ENCODE data around the gene SLC1A2. TPM values are rescaled to one million over a fixed set of nuclear protein-coding genes. Genes with fewer than 3 reads are reported as not detected.
A peak's percentile ranks its signal among the peaks of the same experiment; 100 is the strongest.

Gene SLC1A2
- total RNA-seq, 4 donors from 2014 or later, result 0.05 to 1.2 (median 0.54) TPM

DNA sequence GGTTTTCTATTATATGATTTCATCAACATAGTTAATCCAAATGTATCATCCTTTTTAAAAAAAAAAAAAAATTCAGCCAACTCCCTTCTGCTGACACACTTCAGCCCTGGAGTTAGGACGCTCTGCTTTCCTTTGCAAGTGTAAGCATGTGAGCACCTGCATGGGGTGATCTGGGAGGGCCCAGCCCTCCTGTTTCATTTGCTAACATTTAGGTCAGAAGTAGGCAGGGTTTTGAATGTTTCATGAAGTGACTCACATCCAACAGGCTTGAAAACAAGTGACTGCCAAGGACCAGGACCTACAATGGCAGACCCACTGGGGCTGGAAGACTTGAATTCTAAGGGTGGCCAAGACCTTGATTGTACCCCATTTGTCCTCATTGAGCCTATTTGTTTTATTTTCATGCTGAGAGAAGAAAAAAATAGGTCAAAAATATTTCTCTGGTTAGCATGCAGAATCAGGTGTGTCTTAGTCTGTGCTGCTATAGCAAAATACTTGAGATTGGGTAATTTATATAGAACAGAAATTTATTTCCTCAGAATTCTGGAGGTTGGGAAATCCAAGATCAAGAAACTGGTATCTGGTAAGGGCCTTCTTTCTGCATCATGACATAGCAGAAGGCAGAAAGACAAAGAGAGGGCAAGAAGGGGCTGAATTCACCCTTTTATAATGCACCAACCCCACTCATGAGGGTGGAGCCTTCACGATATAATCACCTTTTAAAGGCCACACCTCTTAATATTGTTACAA lies 142.8 kb downstream of the SLC1A2 start:
- Histone ChIP-seq H3K27ac (peak overlapping the region in 1 of 3 donors; percentile 52), H3K27me3 (no peaks in the 10 kb centered on the region), H3K9me3 (no peaks in the 10 kb centered on the region), H3K36me3 (no peaks in the 10 kb centered on the region), H3K4me1 (peaks cover 9 to 27% of the 10 kb centered on the region in 2 donors), H3K4me3 (replicated peaks in 1 of 3) (no peak overlapping the region)
- intact Hi-C loops (cut with DNase I), result no loop called here
- WGBS, 2 donors, result 74 to 77% methylated on average over 2 of the region's 2 CpGs
- TF ChIP-seq CTCF (IDR thresholded peaks at IDR 0.05) (no peak), POLR2A (IDR thresholded peaks at IDR 0.05) (no peak)
- peak; percentile 37 to 40 for DNase-seq

DNA sequence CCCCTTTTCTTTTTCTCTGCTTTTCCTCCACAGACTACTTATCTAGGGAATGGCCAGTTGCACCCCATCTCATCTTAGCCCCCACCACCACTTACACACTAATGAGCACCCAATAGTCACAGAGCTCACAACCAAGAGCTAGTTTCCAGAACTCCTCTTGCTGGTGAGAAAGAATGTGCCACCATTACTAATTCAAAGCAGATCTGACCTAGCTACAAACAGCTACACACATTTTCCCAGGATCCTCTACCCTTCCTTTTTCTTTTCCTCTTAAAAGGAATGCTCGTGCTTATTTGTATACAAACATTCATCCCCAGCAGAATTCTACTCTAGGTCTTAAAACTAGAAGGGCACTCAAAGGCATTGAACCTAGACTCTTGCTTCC lies 143.6 kb downstream of the SLC1A2 start:
- TF ChIP-seq POLR2A (IDR thresholded peaks at IDR 0.05) (no peak), CTCF (IDR thresholded peaks at IDR 0.05) (no peak)
- Histone ChIP-seq H3K27ac (peak overlapping the region; percentile 50 to 58 (median 52)), H3K27me3 (no peaks in the 10 kb centered on the region), H3K9me3 (no peaks in the 10 kb centered on the region), H3K4me1 (peaks cover 8 to 26% of the 10 kb centered on the region in 2 donors), H3K4me3 (replicated peaks in 1 of 3) (no peak overlapping the region), H3K36me3 (no peaks in the 10 kb centered on the region)
- 77 to 88% methylated on average over 1 of the region's 1 CpG for WGBS, 2 donors
- no peak for DNase-seq
- intact Hi-C loops (cut with DNase I), result no loop called here

DNA sequence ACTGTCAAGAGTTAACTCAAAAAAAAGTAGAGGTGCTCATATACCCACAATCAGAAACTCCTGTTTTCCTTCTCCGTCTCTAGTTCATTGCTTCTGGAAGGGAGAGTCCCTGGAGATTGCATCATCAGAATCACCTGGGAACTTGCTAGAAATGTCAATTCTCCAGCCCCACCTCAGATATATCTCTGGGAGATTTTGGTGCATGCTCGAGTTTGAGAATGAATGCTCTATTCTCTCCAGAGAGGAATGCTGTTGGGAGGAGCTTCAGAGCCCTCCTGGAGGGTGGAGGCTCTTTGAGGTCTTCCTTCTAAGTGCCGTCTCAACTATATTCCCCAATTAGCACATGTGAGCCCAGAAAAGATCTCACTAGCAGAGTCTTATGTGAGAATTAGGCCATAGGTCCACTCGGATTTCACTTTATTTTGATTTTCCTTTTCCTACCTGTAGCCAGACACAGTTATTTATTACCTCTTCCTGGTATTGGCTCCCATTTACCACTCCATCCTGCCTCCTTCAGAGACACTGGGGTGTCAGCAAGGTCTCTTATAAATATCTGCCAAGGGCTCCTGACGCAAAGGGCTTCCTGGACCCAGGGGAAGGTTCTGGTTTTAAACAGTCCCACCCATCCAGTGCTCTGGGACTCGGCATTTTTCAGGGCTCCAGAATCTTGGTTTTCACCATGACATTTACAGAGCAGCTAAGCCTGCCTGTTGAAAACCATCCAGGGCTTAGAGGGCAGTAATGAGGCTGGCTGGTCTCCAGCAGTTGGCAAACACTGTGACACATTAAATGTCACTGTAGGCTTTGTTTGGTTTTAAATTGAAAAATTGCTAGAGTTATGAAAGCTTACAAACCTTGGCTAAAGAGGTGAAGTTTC lies 144.2 kb downstream of the SLC1A2 start:
- no peak for TF ChIP-seq CTCF (IDR thresholded peaks at IDR 0.05)
- no peak for TF ChIP-seq POLR2A (IDR thresholded peaks at IDR 0.05)
- intact Hi-C loops (cut with DNase I), result no loop called here
- WGBS, 2 donors, result 36 to 38% methylated on average over 6 of the region's 6 CpGs
- DNase-seq, result peak; percentile 71 to 77
- H3K27ac ChIP-seq, result peak overlapping the region; percentile 50 to 58 (median 52)
- H3K27me3 ChIP-seq, result no peaks in the 10 kb centered on the region
- no peak overlapping the region for H3K4me3 ChIP-seq (replicated peaks in 1 of 3)
- peaks cover 8 to 26% of the 10 kb centered on the region in 2 donors for H3K4me1 ChIP-seq
- no peaks in the 10 kb centered on the region for H3K9me3 ChIP-seq
- no peaks in the 10 kb centered on the region for H3K36me3 ChIP-seq

DNA sequence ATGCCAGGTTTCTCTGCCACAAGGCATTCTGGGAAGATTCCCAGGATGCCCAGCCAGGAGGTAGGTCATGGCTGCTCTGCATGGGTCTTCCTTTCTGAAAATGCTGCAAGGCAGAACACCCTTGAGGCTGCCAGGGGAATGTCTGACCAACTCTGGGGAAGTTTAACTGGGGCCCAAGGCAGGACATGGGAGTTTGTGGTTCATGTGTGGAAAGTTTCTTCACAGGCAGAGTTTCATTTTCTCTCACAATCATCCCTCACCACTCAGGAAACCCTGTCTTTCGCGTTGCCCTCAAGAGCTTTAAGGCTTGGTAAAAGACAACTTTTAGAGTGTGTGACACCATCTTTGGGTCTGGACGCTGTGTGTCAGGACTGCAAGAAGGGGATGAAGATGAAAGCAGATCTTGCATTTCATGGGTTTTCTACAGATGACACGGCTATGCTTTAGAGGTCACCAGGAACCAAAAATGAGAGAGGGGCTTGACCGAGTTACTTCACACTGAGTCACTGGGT lies 146.9 kb downstream of the SLC1A2 start:
- DNase-seq, result no peak
- Histone ChIP-seq H3K4me3 (replicated peaks in 1 of 3) (no peak overlapping the region), H3K4me1 (peaks cover 10 to 26% of the 10 kb centered on the region in 2 donors), H3K36me3 (no peaks in the 10 kb centered on the region), H3K27me3 (no peaks in the 10 kb centered on the region), H3K27ac (no peak overlapping the region), H3K9me3 (no peaks in the 10 kb centered on the region)
- TF ChIP-seq POLR2A (IDR thresholded peaks at IDR 0.05) (no peak), CTCF (IDR thresholded peaks at IDR 0.05) (no peak)
- WGBS, 2 donors, result 82 to 90% methylated on average over 5 of the region's 5 CpGs
- intact Hi-C loops (cut with DNase I), result no loop called here

Data from thyroid gland (tissue), 4 donors.